Right lobe of liver (tissue), 4 donors: ENCODE measurements around the gene DYNC2LI1.

Experiments used
- CTCF ChIP-seq, 4 donors: fragments of 200-600 bp in 3 of 4; fragments of 450-650 bp in 1 of 4; IDR thresholded peaks; one replicate each; pipeline versions ENCODE4 v1.5.1 to v1.8.0; 2016 to 2022; ENCODE audit warnings: antibody characterized with exemption in 4 of 4, mild to moderate bottlenecking in 2 of 4
- POLR2A ChIP-seq: fragments of 450-650 bp; IDR thresholded peaks from one replicate; pipeline ENCODE4 v1.6.1; 2017; ENCODE audit warnings: antibody characterized with exemption, mild to moderate bottlenecking
- donor health status: DM: no; HTN: no; CAD: no.
- donor health status: DM: no; HTN: no; CAD: no.
- donor health status: DM: no; HTN: yes; CAD: no.

GRCh38 chr2:43729491-43730174, 44.2 kb upstream of the DYNC2LI1 start:
- TF ChIP-seq CTCF (IDR thresholded peaks at IDR 0.05) (no peak), POLR2A (no peak)
